ENCODE data around the gene PRDX5. TPM values are rescaled to one million over a fixed set of nuclear protein-coding genes. Genes with fewer than 3 reads are reported as not detected.
"Not testable (repeated sequence)": the region's sequence is repeated elsewhere in the genome, so short reads cannot be mapped to it uniquely, and the experiment has no call there.

The PRDX5 gene
- total RNA-seq, 2 experiments from 2014 or later: 31.7 to 33.1 TPM

DNA sequence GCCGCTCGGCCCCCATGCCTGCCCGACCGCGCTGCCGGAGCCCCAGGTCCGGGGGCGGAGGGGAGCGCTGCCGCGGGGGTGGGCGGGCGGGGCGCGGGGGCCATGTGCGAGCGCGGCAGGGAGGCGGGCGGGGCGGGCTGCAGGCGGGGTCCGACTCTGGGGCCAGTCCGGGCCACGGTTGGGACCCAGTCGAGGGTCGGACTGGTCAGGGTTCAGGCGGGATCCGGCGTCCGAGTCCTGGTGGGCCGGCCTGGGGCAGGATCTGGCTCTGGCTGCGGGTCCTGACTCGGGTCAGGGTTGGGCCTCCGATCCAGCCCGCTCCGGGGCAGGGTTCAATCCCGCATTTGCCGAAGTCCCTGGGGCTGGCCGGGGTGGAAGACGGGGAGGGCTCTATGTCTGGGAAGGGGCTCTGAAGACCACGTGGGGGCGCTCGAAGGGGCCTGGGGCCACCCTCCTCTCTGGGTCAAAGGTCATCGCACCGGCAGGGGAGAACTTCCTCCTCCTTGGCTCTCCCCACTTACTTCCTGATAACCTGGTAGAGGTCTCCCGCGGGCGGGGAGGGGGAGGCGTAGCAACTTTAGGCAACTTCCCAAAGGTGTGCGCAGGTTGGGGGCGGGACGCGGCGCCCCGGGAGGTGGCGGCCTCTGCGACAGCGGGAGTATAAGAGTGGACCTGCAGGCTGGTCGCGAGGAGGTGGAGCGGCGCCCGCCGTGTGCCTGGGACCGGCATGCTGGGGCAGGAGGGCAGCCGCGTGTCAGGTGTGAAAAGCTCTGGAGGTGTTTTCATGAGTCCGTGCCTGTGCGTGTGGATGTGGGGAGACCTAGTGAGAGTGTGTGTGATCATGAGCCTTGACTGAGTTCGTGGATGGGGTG lies 12.0 kb upstream of the PRDX5 start:
- H3K4me3 Mint-ChIP-seq: peak overlapping the region; percentile 98
- Histone ChIP-seq H3K9me3 (ENCODE audit: control insufficient read depth in 1 of 2, insufficient read depth in 1 of 2, low read length in 2 of 2) (peaks cover 0 to 5% of the 10 kb centered on the region in 2 experiments), H3K27ac (ENCODE audit: low read depth in 1 of 2, low read length in 2 of 2) (peak overlapping the region; percentile 73 to 75), H3K4me3 (ENCODE audit: low read length) (peak overlapping the region; percentile 85), H3K4me1 (ENCODE audit: insufficient read depth, low read length) (peaks cover 41% of the 10 kb centered on the region), H3K27me3 (ENCODE audit: control insufficient read depth in 1 of 2, insufficient read depth in 2 of 2, low read length in 2 of 2) (peaks cover 11 to 12% of the 10 kb centered on the region in 2 experiments), H3K36me3 (ENCODE audit: insufficient read depth, low read length) (peaks cover 7% of the 10 kb centered on the region)
- TF ChIP-seq, protein P1, sequence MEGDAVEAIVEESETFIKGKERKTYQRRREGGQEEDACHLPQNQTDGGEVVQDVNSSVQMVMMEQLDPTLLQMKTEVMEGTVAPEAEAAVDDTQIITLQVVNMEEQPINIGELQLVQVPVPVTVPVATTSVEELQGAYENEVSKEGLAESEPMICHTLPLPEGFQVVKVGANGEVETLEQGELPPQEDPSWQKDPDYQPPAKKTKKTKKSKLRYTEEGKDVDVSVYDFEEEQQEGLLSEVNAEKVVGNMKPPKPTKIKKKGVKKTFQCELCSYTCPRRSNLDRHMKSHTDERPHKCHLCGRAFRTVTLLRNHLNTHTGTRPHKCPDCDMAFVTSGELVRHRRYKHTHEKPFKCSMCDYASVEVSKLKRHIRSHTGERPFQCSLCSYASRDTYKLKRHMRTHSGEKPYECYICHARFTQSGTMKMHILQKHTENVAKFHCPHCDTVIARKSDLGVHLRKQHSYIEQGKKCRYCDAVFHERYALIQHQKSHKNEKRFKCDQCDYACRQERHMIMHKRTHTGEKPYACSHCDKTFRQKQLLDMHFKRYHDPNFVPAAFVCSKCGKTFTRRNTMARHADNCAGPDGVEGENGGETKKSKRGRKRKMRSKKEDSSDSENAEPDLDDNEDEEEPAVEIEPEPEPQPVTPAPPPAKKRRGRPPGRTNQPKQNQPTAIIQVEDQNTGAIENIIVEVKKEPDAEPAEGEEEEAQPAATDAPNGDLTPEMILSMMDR (IDR thresholded peaks at IDR 0.05): peak; percentile 54
- ATAC-seq (ENCODE audit: poor library complexity) (peak; percentile 6), DNase-seq (peak; percentile 45 to 86 (median 70))
- H3K9me3 Mint-ChIP-seq: no peaks in the 10 kb centered on the region
- H3K36me3 Mint-ChIP-seq (ENCODE audit: low read depth): peaks cover 10% of the 10 kb centered on the region
- peaks cover 30% of the 10 kb centered on the region for H3K4me1 Mint-ChIP-seq (ENCODE audit: low read depth)
- H3K27me3 Mint-ChIP-seq: peaks cover 20% of the 10 kb centered on the region
- POLR2A ChIA-PET: interaction anchor here (2.0 to 7.6 kb wide), 5 partner anchors 11 to 120 kb away, joined by 17 to 105 read pairs (median 45); partner anchors contain the start of genes BAD, FERMT3, GPR137 and PRDX5
- CTCF ChIA-PET: interaction anchor here (0.7 to 6.0 kb wide), 8 partner anchors 12 to 120 kb away, joined by 3 to 123 read pairs (median 9); partner anchors contain the start of genes FERMT3, PLCB3, PRDX5 and STIP1
- intact Hi-C loops (cut with DNase I, micrococcal nuclease): loop anchor here (1.0 to 10.0 kb wide), 8 partner anchors 11 to 311 kb away; partner anchors contain the start of genes CCDC88B (in 2 of the 2), TRMT112 (in 2 of the 2), FKBP2 (in 1 of the 2) and PLCB3 (in 1 of the 2)
- H3K27ac Mint-ChIP-seq: peak overlapping the region; percentile 92

DNA sequence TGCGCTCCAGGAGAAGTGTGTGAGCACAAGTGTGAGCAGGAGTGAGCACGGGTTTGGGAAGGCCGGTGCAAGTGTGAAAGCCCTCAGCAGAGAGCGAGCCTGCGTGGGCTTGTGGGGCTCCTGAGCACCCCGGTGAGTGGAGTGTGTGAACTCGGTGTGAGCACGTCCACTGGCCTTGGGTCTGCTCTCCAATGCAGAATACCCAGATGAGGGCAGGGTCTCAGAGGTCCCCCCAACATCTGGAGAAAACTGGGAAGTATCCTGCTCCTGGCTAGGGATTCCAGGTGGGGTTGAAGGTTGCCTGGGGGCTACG lies 11.4 kb upstream of the PRDX5 start:
- Mint-ChIP-seq H3K4me1 (ENCODE audit: low read depth) (peaks cover 28% of the 10 kb centered on the region), H3K27ac (peak overlapping the region; percentile 92), H3K27me3 (peaks cover 14% of the 10 kb centered on the region), H3K36me3 (ENCODE audit: low read depth) (peaks cover 11% of the 10 kb centered on the region), H3K4me3 (peak overlapping the region; percentile 98), H3K9me3 (no peaks in the 10 kb centered on the region)
- peak overlapping the region; percentile 85 for H3K4me3 ChIP-seq (ENCODE audit: low read length)
- ChIA-PET POLR2A (interaction anchor here (4.0 to 7.6 kb wide), 2 partner anchors 11 to 100 kb away, joined by 71 to 105 read pairs; partner anchors contain the start of genes FERMT3, PRDX5 and TRMT112), CTCF (interaction anchor here (2.5 kb wide), 1 partner anchor 25 kb away, joined by 10 read pairs; no protein-coding TSS in a partner anchor)
- no peak for DNase-seq
- peak overlapping the region; percentile 73 to 75 for H3K27ac ChIP-seq (ENCODE audit: low read depth in 1 of 2, low read length in 2 of 2)
- no peak for ATAC-seq (ENCODE audit: poor library complexity)
- peaks cover 5 to 7% of the 10 kb centered on the region in 2 experiments for H3K27me3 ChIP-seq (ENCODE audit: control insufficient read depth in 1 of 2, insufficient read depth in 2 of 2, low read length in 2 of 2)
- H3K9me3 ChIP-seq (ENCODE audit: control insufficient read depth in 1 of 2, insufficient read depth in 1 of 2, low read length in 2 of 2): peaks cover 0 to under 1% of the 10 kb centered on the region in 2 experiments
- peaks cover 7% of the 10 kb centered on the region for H3K36me3 ChIP-seq (ENCODE audit: insufficient read depth, low read length)
- intact Hi-C loops (cut with DNase I, micrococcal nuclease): loop anchor here (1.0 to 10.0 kb wide), 3 partner anchors 11 to 312 kb away; partner anchors contain the start of genes CCDC88B (in 1 of the 2) and TRMT112 (in 1 of the 2)
- H3K4me1 ChIP-seq (ENCODE audit: insufficient read depth, low read length): peaks cover 35% of the 10 kb centered on the region
- TF ChIP-seq, protein P1 (IDR thresholded peaks at IDR 0.05): no peak

DNA sequence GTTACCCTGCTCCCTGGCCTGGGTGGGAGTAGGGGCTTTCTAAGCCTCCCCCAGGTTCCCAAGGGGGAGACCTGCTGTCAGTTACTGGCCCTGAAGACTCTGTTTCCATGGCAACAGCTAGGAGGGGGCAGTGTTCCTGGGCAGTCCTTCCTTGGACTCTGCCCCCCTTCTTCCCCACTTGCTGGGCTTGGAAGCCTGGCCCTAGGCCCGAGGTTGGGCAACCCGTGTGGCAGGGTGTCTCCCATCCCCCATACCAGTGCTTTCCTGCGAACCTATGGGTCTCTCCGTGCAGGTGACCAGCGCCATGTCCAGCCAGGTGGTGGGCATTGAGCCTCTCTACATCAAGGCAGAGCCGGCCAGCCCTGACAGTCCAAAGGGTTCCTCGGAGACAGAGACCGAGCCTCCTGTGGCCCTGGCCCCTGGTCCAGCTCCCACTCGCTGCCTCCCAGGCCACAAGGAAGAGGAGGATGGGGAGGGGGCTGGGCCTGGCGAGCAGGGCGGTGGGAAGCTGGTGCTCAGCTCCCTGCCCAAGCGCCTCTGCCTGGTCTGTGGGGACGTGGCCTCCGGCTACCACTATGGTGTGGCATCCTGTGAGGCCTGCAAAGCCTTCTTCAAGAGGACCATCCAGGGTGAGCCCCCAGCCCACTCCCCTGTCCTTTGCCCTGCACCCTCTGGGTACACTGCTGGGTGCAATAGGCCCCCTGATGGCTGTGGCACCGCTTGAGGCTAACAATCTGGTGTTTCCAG lies 10.9 kb upstream of the PRDX5 start:
- Mint-ChIP-seq H3K4me1 (ENCODE audit: low read depth) (peaks cover 28% of the 10 kb centered on the region), H3K27ac (no peak overlapping the region), H3K4me3 (peak overlapping the region; percentile 98), H3K27me3 (peaks cover 9% of the 10 kb centered on the region), H3K9me3 (no peaks in the 10 kb centered on the region), H3K36me3 (ENCODE audit: low read depth) (peaks cover 11% of the 10 kb centered on the region)
- TF ChIP-seq, protein P1 (IDR thresholded peaks at IDR 0.05): no peak
- no peaks in the 10 kb centered on the region for H3K9me3 ChIP-seq (ENCODE audit: control insufficient read depth in 1 of 2, insufficient read depth in 1 of 2, low read length in 2 of 2)
- peak overlapping the region; percentile 73 to 75 for H3K27ac ChIP-seq (ENCODE audit: low read depth in 1 of 2, low read length in 2 of 2)
- POLR2A ChIA-PET: interaction anchor here (7.6 kb wide), 1 partner anchor 10 kb away, joined by 105 read pairs; the partner anchor contains the start of genes PRDX5 and TRMT112
- peaks cover 7% of the 10 kb centered on the region for H3K36me3 ChIP-seq (ENCODE audit: insufficient read depth, low read length)
- peaks cover under 1 to 2% of the 10 kb centered on the region in 2 experiments for H3K27me3 ChIP-seq (ENCODE audit: control insufficient read depth in 1 of 2, insufficient read depth in 2 of 2, low read length in 2 of 2)
- peaks cover 33% of the 10 kb centered on the region for H3K4me1 ChIP-seq (ENCODE audit: insufficient read depth, low read length)
- ATAC-seq (ENCODE audit: poor library complexity): no peak
- intact Hi-C loops (cut with DNase I, micrococcal nuclease): loop anchor here (1.0 to 10.0 kb wide), 3 partner anchors 10 to 312 kb away; partner anchors contain the start of genes CCDC88B (in 1 of the 2) and TRMT112 (in 1 of the 2)
- CTCF ChIA-PET: interaction anchor here (2.5 kb wide), 1 partner anchor 24 kb away, joined by 10 read pairs; no protein-coding TSS in a partner anchor
- peak in 1 of 14 experiments; percentile 55 for DNase-seq
- peak overlapping the region; percentile 85 for H3K4me3 ChIP-seq (ENCODE audit: low read length)

DNA sequence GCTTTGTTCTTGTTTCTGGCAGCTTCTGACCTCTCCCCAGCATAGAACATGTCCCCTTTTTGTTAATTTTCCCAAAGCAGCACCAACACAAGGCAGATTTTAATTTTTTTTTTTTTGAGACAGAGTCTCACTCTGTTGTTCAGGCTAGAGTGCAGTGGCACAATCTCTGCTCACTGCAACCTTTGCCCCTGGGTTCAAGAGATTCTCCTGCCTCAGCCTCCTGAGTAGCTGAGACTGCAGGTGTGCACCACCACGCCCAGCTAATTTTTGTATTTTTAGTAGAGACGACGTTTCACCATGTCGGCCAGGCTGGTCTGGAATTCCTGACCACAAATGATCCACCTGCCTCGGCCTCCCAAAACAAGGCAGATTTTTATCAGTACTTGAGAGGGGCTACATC lies 10.1 kb upstream of the PRDX5 start:
- H3K27me3 Mint-ChIP-seq; H3K36me3 ChIP-seq (ENCODE audit: insufficient read depth, low read length); H3K4me3 ChIP-seq (ENCODE audit: low read length); CTCF ChIA-PET; H3K27ac ChIP-seq (ENCODE audit: low read depth in 1 of 2, low read length in 2 of 2); H3K9me3 ChIP-seq (ENCODE audit: control insufficient read depth in 1 of 2, insufficient read depth in 1 of 2, low read length in 2 of 2); H3K27ac Mint-ChIP-seq; H3K9me3 Mint-ChIP-seq; ATAC-seq (ENCODE audit: poor library complexity); H3K27me3 ChIP-seq (ENCODE audit: control insufficient read depth in 1 of 2, insufficient read depth in 2 of 2, low read length in 2 of 2): not testable (repeated sequence)
- intact Hi-C loops (cut with DNase I, micrococcal nuclease): loop anchor here (5.0 to 10.0 kb wide), 2 partner anchors 35 to 313 kb away; partner anchors contain the start of gene CCDC88B (in 1 of the 2)
- peak in 1 of 14 experiments; percentile 11 for DNase-seq
- peaks cover 36% of the 10 kb centered on the region for H3K4me1 ChIP-seq (ENCODE audit: insufficient read depth, low read length)
- peaks cover 17% of the 10 kb centered on the region for H3K36me3 Mint-ChIP-seq (ENCODE audit: low read depth)
- peak overlapping the region; percentile 45 for H3K4me3 Mint-ChIP-seq
- POLR2A ChIA-PET: interaction anchor here (7.6 kb wide), 1 partner anchor 9 kb away, joined by 105 read pairs; the partner anchor contains the start of genes PRDX5 and TRMT112
- H3K4me1 Mint-ChIP-seq (ENCODE audit: low read depth): peaks cover 33% of the 10 kb centered on the region
